Measurements from ENCODE around the gene KRT76.

DNA sequence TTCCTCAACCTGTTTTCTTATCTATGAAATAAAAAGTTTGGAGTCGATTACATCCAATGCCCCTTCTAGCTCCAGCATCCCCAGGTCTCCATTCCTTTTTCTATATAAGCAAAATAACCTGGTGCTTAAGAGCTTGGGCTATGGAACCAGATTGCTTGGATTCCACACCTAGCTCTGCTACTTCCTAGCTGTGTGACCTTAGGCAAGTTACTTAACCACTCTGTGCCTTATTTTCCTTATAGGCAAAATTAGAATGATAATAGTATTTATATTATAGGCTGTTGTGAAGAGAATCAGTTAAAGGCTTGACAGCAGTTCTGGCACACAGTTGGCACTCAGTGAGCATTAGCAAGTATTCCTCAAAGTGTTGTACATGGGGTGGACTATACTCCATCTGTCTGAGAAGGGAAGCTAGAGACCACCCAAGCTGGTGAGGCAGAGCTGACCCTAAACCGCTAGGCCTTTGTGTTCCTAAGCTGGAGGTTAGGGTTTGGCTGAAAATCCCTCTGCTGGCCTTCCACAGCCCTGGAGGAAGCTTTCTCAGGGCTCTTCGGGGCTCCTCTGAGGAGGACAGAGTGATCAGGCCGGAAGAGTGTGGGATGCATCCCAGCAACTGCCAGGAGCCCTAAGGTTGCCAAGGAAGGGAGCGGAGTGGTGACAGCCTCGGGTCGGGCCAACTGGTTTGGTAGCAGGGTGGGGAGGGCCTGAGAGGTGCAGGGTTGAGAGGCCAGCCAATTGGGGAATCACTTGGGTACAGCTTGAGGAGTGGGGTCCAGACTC is 42.8 kb upstream of the KRT76 start:
- TF ChIP-seq, protein P1, sequence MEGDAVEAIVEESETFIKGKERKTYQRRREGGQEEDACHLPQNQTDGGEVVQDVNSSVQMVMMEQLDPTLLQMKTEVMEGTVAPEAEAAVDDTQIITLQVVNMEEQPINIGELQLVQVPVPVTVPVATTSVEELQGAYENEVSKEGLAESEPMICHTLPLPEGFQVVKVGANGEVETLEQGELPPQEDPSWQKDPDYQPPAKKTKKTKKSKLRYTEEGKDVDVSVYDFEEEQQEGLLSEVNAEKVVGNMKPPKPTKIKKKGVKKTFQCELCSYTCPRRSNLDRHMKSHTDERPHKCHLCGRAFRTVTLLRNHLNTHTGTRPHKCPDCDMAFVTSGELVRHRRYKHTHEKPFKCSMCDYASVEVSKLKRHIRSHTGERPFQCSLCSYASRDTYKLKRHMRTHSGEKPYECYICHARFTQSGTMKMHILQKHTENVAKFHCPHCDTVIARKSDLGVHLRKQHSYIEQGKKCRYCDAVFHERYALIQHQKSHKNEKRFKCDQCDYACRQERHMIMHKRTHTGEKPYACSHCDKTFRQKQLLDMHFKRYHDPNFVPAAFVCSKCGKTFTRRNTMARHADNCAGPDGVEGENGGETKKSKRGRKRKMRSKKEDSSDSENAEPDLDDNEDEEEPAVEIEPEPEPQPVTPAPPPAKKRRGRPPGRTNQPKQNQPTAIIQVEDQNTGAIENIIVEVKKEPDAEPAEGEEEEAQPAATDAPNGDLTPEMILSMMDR (IDR thresholded peaks at IDR 0.05), result no peak
- TF ChIP-seq EZH2phosphoT487 (IDR thresholded peaks at IDR 0.05; ENCODE audit: borderline replicate concordance, low read depth), result no peak
- no peak for TF ChIP-seq POLR2AphosphoS5 (IDR thresholded peaks at IDR 0.05; ENCODE audit: low read depth, low read length)
- no peak for TF ChIP-seq TAF1 (IDR thresholded peaks at IDR 0.05; ENCODE audit: borderline replicate concordance, low read depth, low read length)
- no peak for TF ChIP-seq RFX5 (IDR thresholded peaks at IDR 0.05; ENCODE audit: low read length)
- TF ChIP-seq SMC3 (IDR thresholded peaks at IDR 0.05; ENCODE audit: low read depth, low read length), result no peak
- TF ChIP-seq, protein P2, sequence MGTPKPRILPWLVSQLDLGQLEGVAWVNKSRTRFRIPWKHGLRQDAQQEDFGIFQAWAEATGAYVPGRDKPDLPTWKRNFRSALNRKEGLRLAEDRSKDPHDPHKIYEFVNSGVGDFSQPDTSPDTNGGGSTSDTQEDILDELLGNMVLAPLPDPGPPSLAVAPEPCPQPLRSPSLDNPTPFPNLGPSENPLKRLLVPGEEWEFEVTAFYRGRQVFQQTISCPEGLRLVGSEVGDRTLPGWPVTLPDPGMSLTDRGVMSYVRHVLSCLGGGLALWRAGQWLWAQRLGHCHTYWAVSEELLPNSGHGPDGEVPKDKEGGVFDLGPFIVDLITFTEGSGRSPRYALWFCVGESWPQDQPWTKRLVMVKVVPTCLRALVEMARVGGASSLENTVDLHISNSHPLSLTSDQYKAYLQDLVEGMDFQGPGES (IDR thresholded peaks at IDR 0.05; ENCODE audit: low read depth, low read length), result no peak
- TF ChIP-seq RAD21 (IDR thresholded peaks at IDR 0.05; ENCODE audit: low read length), result no peak
- TF ChIP-seq TEAD4 (IDR thresholded peaks at IDR 0.05; ENCODE audit: borderline replicate concordance, insufficient read depth), result no peak
- no peak for TF ChIP-seq MXI1 (IDR thresholded peaks at IDR 0.05; ENCODE audit: low read depth, low read length)
- no peak for TF ChIP-seq EP300 (IDR thresholded peaks at IDR 0.05; ENCODE audit: borderline replicate concordance in 1 of 2, low read depth in 1 of 2, low read length in 1 of 2)
- TF ChIP-seq GABPA (IDR thresholded peaks at IDR 0.05; ENCODE audit: low read depth), result no peak
- TF ChIP-seq, protein P3, sequence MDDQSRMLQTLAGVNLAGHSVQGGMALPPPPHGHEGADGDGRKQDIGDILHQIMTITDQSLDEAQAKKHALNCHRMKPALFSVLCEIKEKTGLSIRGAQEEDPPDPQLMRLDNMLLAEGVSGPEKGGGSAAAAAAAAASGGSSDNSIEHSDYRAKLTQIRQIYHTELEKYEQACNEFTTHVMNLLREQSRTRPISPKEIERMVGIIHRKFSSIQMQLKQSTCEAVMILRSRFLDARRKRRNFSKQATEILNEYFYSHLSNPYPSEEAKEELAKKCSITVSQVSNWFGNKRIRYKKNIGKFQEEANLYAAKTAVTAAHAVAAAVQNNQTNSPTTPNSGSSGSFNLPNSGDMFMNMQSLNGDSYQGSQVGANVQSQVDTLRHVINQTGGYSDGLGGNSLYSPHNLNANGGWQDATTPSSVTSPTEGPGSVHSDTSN (IDR thresholded peaks at IDR 0.05), result no peak

All from SK-N-SH (cell line).